Measurements from ENCODE around the gene NHS. TPM values are rescaled to one million over a fixed set of nuclear protein-coding genes. Genes with fewer than 3 reads are reported as not detected.

The NHS gene
- polyA plus RNA-seq, 2 of the 4 experiments (the other 2 are of a cell fraction), result 3.6 to 5.0 TPM

- POLR2A ChIA-PET, result no interaction called here
- WGBS (ENCODE audit: missing lambda C conversion rate), result 72% methylated on average over 1 of the region's 1 CpG
- no peak overlapping the region for H3K27ac ChIP-seq
Observed at GRCh38 chrX:17459661-17460060, 84.7 kb downstream of the NHS start.

GRCh38 chrX:17462881-17463280 is 87.9 kb downstream of the NHS start:
- ChIA-PET CTCF (interaction anchor here (1.1 to 1.3 kb wide), 2 partner anchors 9 to 14 kb away, joined by 3 to 4 read pairs; no protein-coding TSS in a partner anchor), POLR2A (no interaction called here)
- Histone ChIP-seq H3K4me2 (no peak overlapping the region), H3K4me3 (no peak overlapping the region), H3K9me3 (no peaks in the 10 kb centered on the region), H3K4me1 (peaks cover 32% of the 10 kb centered on the region), H3K27ac (0 out of 6 replicates have a peak overlapping the region, but pooled peaks of 1 of the 2 experiments have one; percentile 27)
- FAIRE-seq (no peak), DNase-seq (ENCODE audit: low read depth in 1 of 2, low spot score in 1 of 2) (no peak), ATAC-seq (no peak)
- 96% methylated on average over 1 of the region's 1 CpG for WGBS (ENCODE audit: missing lambda C conversion rate)
- TF ChIP-seq PHF8 (IDR thresholded peaks at IDR 0.05; ENCODE audit: borderline replicate concordance, low read depth), result no peak
- no peak for TF ChIP-seq ELK1 (IDR thresholded peaks at IDR 0.05; ENCODE audit: low read depth, low read length)
- TF ChIP-seq RAD21 (conservative IDR thresholded peaks at IDR 0.05 in 1 of 2, IDR thresholded peaks at IDR 0.05 in 1 of 2), result no peak
- TF ChIP-seq HOXB5 (CRISPR knock-in tag; IDR thresholded peaks at IDR 0.05), result no peak
- TF ChIP-seq MYC (IDR thresholded peaks at IDR 0.05; ENCODE audit: borderline replicate concordance, low read length), result no peak
- no peak for TF ChIP-seq MAZ (IDR thresholded peaks at IDR 0.05; ENCODE audit: borderline replicate concordance, low read depth, low read length)
- TF ChIP-seq CBX8 (IDR thresholded peaks at IDR 0.05), result no peak

More at GRCh38 chrX:17459661-17460060, 84.7 kb downstream of the NHS start:
- H3K9me3 ChIP-seq, result no peaks in the 10 kb centered on the region
- CTCF ChIA-PET, result interaction anchor here (1.1 to 1.2 kb wide), 2 partner anchors 9 to 13 kb away, joined by 3 to 4 read pairs; no protein-coding TSS in a partner anchor
- DNase-seq (ENCODE audit: low read depth in 1 of 2, low spot score in 1 of 2) (no peak), FAIRE-seq (peak; percentile 59), ATAC-seq (no peak)
- H3K4me1 ChIP-seq, result peaks cover 26% of the 10 kb centered on the region
- no peak overlapping the region for H3K4me3 ChIP-seq
- no peak for TF ChIP-seq ZSCAN20 (CRISPR knock-in tag; IDR thresholded peaks at IDR 0.05)
- TF ChIP-seq ELK1 (IDR thresholded peaks at IDR 0.05; ENCODE audit: low read depth, low read length), result no peak
- no peak for TF ChIP-seq JUNB (IDR thresholded peaks at IDR 0.05)
- TF ChIP-seq ATOH8 (CRISPR knock-in tag; IDR thresholded peaks at IDR 0.05; ENCODE audit: low read depth), result no peak
- no peak for TF ChIP-seq CTCF (IDR thresholded peaks at IDR 0.05)
- TF ChIP-seq HOXA7 (CRISPR knock-in tag; IDR thresholded peaks at IDR 0.05), result no peak
- no peak overlapping the region for H3K4me2 ChIP-seq

- FAIRE-seq (peak; percentile 94), ATAC-seq (peak; percentile 58 to 59; a peak in 3 of 6 replicates), DNase-seq (ENCODE audit: low read depth in 1 of 2, low spot score in 1 of 2) (peak in 1 of 2 experiments; percentile 46)
- Histone ChIP-seq H3K4me3 (no peak overlapping the region), H3K4me2 (peak overlapping the region; percentile 51), H3K4me1 (peaks cover 32% of the 10 kb centered on the region), H3K27ac (peak overlapping the region; percentile 39 to 63; a peak in 4 of 6 replicates), H3K9me3 (no peaks in the 10 kb centered on the region)
- peak in 1 of 2 experiments; percentile 26; a peak in 1 of 4 replicates for TF ChIP-seq CEBPB (IDR thresholded peaks at IDR 0.05)
- TF ChIP-seq ESRRA (IDR thresholded peaks at IDR 0.05; ENCODE audit: borderline replicate concordance, low read length), result no peak
- ChIA-PET CTCF (interaction anchor here (1.1 to 1.2 kb wide), 2 partner anchors 10 to 343 kb away, joined by 3 read pairs; no protein-coding TSS in a partner anchor), POLR2A (no interaction called here)
Observed at GRCh38 chrX:17464194-17464593, 89.2 kb downstream of the NHS start.

All from A549 (cell line).